Measurements from ENCODE around the gene UTS2R.

DNA sequence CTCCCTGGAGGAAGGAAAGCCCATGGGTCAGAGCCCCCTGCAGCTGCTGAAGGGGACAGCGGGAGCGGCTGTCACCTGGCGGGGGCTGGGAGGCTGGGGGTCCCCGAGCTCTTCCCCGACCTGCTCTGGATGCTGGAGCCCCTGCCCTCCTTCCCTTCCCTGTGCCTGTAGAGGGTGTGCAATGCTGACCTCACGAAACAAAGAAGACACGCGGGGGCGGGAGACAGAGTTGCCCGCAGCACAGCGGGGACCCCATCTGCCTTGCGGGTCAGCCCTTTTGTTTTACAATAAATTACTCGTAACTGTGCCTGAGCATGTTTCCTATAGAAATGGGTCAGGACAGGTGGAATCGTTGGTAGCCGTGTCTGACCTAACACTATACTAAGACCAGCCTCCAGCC is 44.3 kb upstream of the UTS2R start:
- TF ChIP-seq CTCF (conservative IDR thresholded peaks at IDR 0.05; ENCODE audit: low read depth, low read length): no peak
- no peak for TF ChIP-seq POLR2A (IDR thresholded peaks at IDR 0.05; ENCODE audit: low read depth, low read length)
- no peak for TF ChIP-seq FOS (IDR thresholded peaks at IDR 0.05; ENCODE audit: low read depth, low read length)
- no peak for TF ChIP-seq CEBPB (IDR thresholded peaks at IDR 0.05; ENCODE audit: low read depth, low read length)
- no peak for TF ChIP-seq RCOR1 (IDR thresholded peaks at IDR 0.05; ENCODE audit: insufficient replicate concordance, low read length)

All from IMR-90 (cell line).